Endometrial microvascular endothelial cells (primary cell): ENCODE data around the gene RRAGA. TPM values are rescaled to one million over a fixed set of nuclear protein-coding genes. Genes with fewer than 3 reads are reported as not detected.
"Not testable (repeated sequence)": the region's sequence is repeated elsewhere in the genome, so short reads cannot be mapped to it uniquely, and the experiment has no call there.

Source experiments
- in situ Hi-C: cut with HindIII; loops from 2 replicates; pipeline ENCODE4 v1.10.0; 2017; ENCODE audit warnings: low sequenced_read_pairs, low pct_unique_long_range_greater_than_20kb; ENCODE audit errors: inconsistent ontology term
- total RNA-seq: library from RNA; depleted of rRNA; stranded (reverse); fragments of >200 nt; gene quantifications from one replicate; pipeline ENCODE4 v1.2.3, GENCODE V29; 2015; ENCODE audit errors: inconsistent ontology term

Gene RRAGA
- total RNA-seq, 1 donor from 2014 or later = 78.4 TPM

DNA sequence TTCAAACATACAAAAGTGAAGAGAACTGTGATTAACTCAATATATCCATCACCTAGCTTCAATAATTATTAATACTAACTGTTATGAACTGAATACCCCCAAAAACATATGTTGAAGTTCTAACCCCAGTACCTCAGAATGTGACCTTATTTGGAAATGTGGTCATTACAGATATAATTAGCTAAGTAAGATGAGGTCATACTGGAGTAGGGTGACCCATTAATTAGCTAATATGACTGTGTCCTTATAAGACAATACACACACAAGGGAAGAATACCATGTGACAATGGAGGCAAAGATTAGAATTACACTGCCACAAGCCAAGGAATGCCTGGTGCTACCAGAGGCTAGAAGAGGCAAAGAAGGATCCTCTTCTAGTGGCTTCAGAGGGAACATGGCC is 7.8 kb downstream of the RRAGA start:
- in situ Hi-C loops = no loop called here

DNA sequence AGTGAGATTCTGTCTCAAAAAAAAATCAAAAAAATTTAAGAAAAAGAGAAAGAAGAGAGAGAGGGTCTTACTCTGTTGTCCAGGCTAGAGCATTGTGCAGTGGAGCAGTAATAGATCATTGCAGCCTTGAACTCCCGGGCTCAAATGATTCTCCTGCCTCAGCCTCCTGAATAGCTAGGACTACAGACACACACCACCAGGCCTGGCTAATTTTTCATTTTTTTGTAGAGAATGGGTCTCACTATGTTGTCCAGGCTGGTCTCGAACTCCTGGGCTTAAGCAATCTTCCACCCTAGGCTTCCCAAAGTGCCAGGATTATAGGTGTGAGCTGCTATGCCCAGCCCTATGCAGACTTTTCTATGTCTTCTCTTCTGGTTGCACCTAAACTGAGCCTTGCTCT is 25.0 kb downstream of the RRAGA start:
- in situ Hi-C loops = no loop called here

DNA sequence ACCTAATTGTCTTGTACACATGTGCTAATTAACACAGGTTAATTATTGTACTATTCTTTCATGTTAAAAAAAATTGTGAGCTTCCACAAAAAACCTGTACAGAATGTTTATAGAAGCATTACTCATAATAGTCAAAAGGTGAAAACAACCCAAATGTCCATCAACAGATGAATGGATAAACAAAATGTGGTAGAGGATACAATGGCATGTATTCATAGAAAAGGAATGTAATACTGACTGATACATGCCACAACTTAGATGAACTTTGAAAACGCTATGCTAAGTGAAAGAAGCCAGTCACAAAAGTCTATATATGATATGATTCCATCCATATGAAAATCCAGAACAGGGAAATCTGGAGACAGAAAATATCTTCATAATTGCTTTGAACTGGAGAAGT is 25.6 kb downstream of the RRAGA start:
- in situ Hi-C loops = no loop called here

DNA sequence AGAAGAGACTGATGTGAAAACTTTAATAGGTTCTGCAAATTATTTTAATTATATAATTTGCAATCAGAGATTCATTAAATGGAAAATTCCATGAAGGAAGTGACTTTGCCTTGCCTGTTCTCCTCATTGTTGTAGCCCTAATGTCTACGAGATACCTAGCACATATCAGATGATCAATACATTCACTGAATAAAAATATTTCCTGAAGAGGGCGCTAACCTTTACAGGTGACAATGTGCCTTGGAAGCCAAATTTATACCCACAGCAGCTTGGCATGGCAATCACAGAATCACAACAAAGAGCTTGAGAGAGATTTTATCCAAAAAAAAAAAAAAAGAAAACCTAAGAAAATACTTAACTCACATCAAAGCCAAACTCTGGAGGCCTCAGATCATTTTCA is 36.1 kb downstream of the RRAGA start:
- in situ Hi-C loops = no loop called here

DNA sequence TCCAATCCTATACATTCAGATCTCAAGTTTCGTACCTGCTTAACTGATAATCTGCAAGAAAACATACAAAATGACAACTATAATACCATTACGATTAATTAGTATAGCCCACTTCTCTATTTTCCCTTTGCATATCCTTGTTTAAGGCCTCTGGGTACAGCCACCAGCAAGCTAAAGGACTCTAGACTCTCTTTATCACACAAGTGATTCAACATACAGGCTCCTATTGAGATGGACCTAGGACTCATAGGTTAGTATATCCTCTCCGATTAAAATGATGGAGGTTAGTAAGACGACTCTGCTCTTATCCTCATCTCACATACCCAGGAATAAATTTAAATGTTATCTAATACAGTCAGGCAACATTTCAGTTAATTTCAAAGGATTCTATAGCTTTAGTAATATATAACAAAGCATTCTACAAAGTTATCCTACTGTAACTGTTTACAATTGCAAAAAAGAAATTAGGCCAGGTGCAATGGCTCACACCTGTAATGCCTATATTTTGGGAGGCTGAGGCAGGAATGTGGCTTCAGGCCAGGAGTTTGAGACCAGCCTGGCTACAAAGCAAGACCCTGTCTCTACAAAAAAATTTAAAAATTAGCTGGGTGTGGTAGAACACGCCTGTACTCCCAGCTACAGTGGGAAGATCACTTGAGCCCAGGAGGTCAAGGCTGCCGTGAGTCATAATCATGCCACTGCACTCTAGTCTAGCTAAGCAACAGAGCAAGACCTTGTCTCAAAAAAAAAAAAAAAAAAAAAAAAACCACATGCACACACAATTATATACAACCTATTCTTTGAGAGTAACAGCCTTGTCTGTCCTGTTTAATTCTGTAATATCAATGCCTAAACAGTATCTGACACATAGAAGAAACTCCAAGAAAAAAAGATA is 38.1 kb downstream of the RRAGA start:
- in situ Hi-C loops = no loop called here

DNA sequence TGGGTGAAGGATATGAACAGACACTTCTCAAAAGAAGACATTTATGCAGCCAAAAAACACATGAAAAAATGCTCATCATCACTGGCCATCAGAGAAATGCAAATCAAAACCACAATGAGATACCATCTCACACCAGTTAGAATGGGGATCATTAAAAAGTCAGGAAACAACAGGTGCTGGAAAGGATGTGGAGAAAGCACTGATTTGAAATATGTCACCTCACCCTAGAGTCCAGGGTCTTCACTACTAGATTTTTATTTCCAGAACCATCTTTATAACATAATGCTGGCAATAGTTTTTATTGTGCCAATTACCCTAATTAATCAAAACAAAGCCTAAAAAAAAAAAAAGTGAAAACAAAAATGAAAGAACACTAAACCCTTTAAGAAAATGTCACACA is 48.2 kb downstream of the RRAGA start:
- in situ Hi-C loops = not testable (repeated sequence)

Other genes starting within 250 kb of the RRAGA start
- gene SAXO1, start 16.2 kb upstream of the RRAGA start, total RNA-seq = not detected
- gene HAUS6, start 53.5 kb downstream of the RRAGA start, total RNA-seq = 16.1 TPM
- gene PLIN2, start 78.1 kb downstream of the RRAGA start, total RNA-seq = 120 TPM
- 29.5 TPM for gene DENND4C, start 181.3 kb downstream of the RRAGA start, total RNA-seq